NCI-H1105 treated with DMSO at 0.1 percent for 48 hours (cell line): ENCODE measurements around the gene SSTR4.
A peak's percentile ranks its signal among the peaks of the same experiment; 100 is the strongest.

Source experiments
- DNase-seq: peaks from one replicate; lab custom pipeline; 2025; lab: John Stamatoyannopoulos, UW

SSTR4 gene

GRCh38 chr20:23042270-23042669 lies 7.2 kb downstream of the SSTR4 start:
- peak; percentile 79 for DNase-seq

- DNase-seq = no peak
These were observed 8.3 kb downstream of the SSTR4 start for GRCh38 chr20:23043376-23043775.

- DNase-seq = no peak
These were observed 11.3 kb downstream of the SSTR4 start for GRCh38 chr20:23046431-23046830.

- DNase-seq = no peak
These were observed 12.1 kb downstream of the SSTR4 start for GRCh38 chr20:23047001-23047737.

- DNase-seq = no peak
These were observed 12.7 kb downstream of the SSTR4 start for GRCh38 chr20:23047738-23048214.

GRCh38 chr20:23048283-23049200 lies 13.4 kb downstream of the SSTR4 start:
- DNase-seq = no peak

- DNase-seq = no peak
These were observed 14.3 kb downstream of the SSTR4 start, which contains the start of gene THBD for GRCh38 chr20:23049201-23050075. THBD (minus strand) TSS chr20:23049672; CDS start chr20:23049504, 168 bp downstream.

GRCh38 chr20:23050076-23050838 lies 15.1 kb downstream of the SSTR4 start:
- no peak for DNase-seq

GRCh38 chr20:23050847-23051627 lies 15.9 kb downstream of the SSTR4 start:
- no peak for DNase-seq

- DNase-seq = no peak
These were observed 17.8 kb downstream of the SSTR4 start for GRCh38 chr20:23052904-23053303.

GRCh38 chr20:23058240-23058639 lies 23.1 kb downstream of the SSTR4 start:
- DNase-seq = no peak

GRCh38 chr20:23059001-23059400 lies 23.9 kb downstream of the SSTR4 start:
- DNase-seq = no peak

GRCh38 chr20:23059846-23060245 lies 24.7 kb downstream of the SSTR4 start:
- DNase-seq = no peak

GRCh38 chr20:23060629-23061028 lies 25.5 kb downstream of the SSTR4 start:
- no peak for DNase-seq

GRCh38 chr20:23061262-23061661 lies 26.1 kb downstream of the SSTR4 start:
- no peak for DNase-seq

GRCh38 chr20:23061734-23062561 lies 26.8 kb downstream of the SSTR4 start:
- DNase-seq = peak; percentile 64

- no peak for DNase-seq
These were observed 27.5 kb downstream of the SSTR4 start for GRCh38 chr20:23062632-23063031.

- DNase-seq = no peak
These were observed 28.1 kb downstream of the SSTR4 start for GRCh38 chr20:23063168-23063567.

- DNase-seq = no peak
These were observed 28.5 kb downstream of the SSTR4 start for GRCh38 chr20:23063581-23063980.
